Lower lobe of right lung (tissue), 2 donors: ENCODE data around the gene ZDHHC11B. TPM values are rescaled to one million over a fixed set of nuclear protein-coding genes. Genes with fewer than 3 reads are reported as not detected.

Source experiments
- ATAC-seq, 2 donors: fragments of 200-7000 bp; cut with Tn5 transposase; one replicate each; pipeline ENCODE4 v1.9.1; 2020 to 2022; ENCODE audit warnings: mild to moderate bottlenecking in 2 of 2, moderate library complexity in 2 of 2
- DNase-seq: peaks from one replicate; pipeline ENCODE4 v3.0.0-alpha.2; 2020
- H3K27ac ChIP-seq: fragments of 200-600 bp; one replicate; pipeline ENCODE4 v1.8.0; 2022
- H3K27me3 ChIP-seq: fragments of 200-600 bp; one replicate; pipeline ENCODE4 v1.8.0; 2022; ENCODE audit warnings: low read depth
- H3K36me3 ChIP-seq: fragments of 200-600 bp; one replicate; pipeline ENCODE4 v1.8.0; 2022; ENCODE audit warnings: mild to moderate bottlenecking
- H3K4me1 ChIP-seq: fragments of 200-600 bp; one replicate; pipeline ENCODE4 v1.8.0; 2022
- H3K4me3 ChIP-seq: fragments of 200-600 bp; one replicate; pipeline ENCODE4 v1.8.0; 2022; ENCODE audit warnings: mild to moderate bottlenecking
- H3K9me3 ChIP-seq: fragments of 200-600 bp; one replicate; pipeline ENCODE4 v1.8.0; 2022
- intact Hi-C: fragments of 100-400 bp; cut with DNase I; formaldehyde crosslinking; loops from one replicate; pipeline ENCODE4 v1.11.0; 2022
- total RNA-seq: library from RNA; stranded (reverse); fragmentation: NEBNext Ultra II Directional; extraction: Animal tissue kit (Norgen Biotek cat#: 25700); gene quantifications from one replicate; pipeline ENCODE4 v1.2.1, GENCODE V29; 2021
- TF ChIP-seq, protein P1 (sequence below): fragments of 200-600 bp; IDR thresholded peaks from one replicate; pipeline ENCODE4 v1.8.0; 2022; ENCODE audit warnings: antibody characterized with exemption, mild to moderate bottlenecking
- donor health status: DM: no; HTN: yes; CAD: no; lungs with severe emphysema.

Gene ZDHHC11B
- total RNA-seq, 1 donor from 2014 or later, result 14.9 TPM

DNA sequence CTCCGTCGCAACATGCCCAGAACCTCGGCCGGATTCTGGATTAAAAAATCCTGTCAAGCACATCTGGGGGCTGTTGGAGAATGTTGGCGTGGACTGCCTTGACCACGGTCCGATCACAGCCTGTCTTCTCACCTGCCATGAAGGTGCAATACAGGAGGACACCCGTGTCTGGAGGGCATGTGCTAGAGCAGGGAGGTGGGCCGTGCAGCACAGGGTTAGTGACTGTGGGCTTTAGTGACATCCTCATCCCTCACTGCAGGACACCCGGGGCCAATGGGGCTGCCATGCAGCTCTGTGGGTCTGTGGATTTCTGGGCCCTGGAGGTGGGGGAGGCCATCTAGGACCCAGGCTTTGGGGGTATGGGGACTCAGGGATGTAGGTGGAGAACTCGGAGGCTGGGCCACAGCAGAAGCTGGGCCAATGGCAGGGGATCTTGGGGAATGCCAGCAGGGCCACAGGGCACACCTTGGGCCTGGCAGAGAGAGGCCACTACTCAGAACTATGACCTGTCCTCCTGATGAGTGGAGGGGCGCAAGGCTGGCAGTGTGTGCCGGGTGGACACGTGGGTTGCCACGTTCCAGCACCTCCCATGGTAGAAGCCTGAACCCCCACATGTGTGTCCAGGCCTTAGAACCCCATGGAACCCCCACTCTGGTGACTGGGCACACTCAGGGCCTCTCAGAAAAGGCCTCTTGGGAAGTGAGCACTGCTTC lies 23.3 kb downstream of the ZDHHC11B start:
- TF ChIP-seq, protein P1, sequence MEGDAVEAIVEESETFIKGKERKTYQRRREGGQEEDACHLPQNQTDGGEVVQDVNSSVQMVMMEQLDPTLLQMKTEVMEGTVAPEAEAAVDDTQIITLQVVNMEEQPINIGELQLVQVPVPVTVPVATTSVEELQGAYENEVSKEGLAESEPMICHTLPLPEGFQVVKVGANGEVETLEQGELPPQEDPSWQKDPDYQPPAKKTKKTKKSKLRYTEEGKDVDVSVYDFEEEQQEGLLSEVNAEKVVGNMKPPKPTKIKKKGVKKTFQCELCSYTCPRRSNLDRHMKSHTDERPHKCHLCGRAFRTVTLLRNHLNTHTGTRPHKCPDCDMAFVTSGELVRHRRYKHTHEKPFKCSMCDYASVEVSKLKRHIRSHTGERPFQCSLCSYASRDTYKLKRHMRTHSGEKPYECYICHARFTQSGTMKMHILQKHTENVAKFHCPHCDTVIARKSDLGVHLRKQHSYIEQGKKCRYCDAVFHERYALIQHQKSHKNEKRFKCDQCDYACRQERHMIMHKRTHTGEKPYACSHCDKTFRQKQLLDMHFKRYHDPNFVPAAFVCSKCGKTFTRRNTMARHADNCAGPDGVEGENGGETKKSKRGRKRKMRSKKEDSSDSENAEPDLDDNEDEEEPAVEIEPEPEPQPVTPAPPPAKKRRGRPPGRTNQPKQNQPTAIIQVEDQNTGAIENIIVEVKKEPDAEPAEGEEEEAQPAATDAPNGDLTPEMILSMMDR, result no peak
- H3K27me3 ChIP-seq, result no peaks in the 10 kb centered on the region
- no peaks in the 10 kb centered on the region for H3K9me3 ChIP-seq
- intact Hi-C loops, result no loop called here
- peaks cover 36% of the 10 kb centered on the region for H3K4me1 ChIP-seq
- DNase-seq (no peak), ATAC-seq (no peak)
- no peak overlapping the region for H3K4me3 ChIP-seq
- peak overlapping the region; percentile 58 for H3K27ac ChIP-seq
- H3K36me3 ChIP-seq, result peaks cover 3% of the 10 kb centered on the region

DNA sequence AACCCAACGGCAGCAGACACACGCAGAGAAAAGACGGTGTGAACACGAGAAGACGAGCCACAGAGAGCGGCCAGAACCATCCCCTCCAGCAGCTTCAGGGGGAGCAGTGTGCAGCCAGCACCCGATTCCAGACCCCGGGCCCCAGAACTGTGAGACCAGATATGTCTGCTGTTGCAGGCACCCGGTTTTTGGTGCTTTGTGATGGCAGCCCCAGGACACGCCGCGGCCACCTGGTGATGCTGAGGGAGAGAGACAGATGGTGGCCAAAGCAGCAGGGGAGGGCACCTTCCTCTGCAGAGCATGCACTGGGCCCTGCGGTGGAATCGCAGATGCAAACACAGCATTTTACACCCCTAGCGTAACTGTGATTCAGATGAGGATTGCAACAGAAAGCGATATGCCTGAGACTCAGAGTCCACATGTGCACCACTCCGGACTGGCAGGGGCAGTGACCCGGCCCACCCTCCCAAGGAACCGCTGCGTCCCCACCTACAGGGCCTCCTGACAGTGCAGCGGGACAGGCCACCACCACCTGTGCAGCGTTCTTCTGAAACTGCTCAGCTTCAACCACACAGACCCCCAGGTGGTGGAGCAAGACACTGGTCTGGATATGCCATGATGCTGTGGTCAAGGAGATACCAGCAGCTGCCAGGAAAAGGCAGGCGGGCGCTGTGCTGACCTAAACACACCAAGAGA lies 24.0 kb downstream of the ZDHHC11B start:
- Histone ChIP-seq H3K27ac (peak overlapping the region; percentile 58), H3K27me3 (no peaks in the 10 kb centered on the region), H3K4me3 (no peak overlapping the region), H3K4me1 (peaks cover 36% of the 10 kb centered on the region), H3K36me3 (no peaks in the 10 kb centered on the region), H3K9me3 (no peaks in the 10 kb centered on the region)
- DNase-seq (no peak), ATAC-seq (no peak)
- intact Hi-C loops, result no loop called here
- TF ChIP-seq, protein P1, result no peak

DNA sequence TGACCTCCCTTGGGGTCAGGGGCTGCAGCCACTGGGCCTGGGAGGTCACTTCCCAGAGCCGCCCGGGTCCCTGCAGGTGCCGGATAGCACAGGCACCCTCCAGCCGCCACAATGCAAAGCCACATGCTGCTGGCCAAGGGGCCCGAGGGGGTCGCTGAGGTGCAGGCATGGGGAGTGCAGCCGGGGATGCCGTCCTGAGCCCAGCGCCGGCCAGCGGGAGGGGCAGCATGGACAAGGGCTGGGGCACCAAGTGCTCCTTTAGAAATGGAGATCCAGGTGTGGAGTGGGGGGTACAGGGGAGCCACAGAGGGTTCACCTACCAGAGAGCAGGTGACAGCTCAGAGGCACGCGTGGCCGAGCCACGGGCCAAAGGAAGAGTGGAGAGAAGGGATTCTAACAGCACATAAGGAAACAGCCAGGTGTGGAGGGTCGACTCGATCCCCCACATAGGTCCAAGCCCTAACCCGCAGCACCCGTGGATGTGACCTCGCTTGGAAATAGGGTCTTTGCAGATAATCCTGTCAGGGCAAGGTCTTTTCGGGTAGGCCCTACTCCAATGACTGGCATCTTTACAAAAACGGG lies 24.7 kb downstream of the ZDHHC11B start:
- Histone ChIP-seq H3K9me3 (no peaks in the 10 kb centered on the region), H3K4me1 (peaks cover 36% of the 10 kb centered on the region), H3K27me3 (no peaks in the 10 kb centered on the region), H3K27ac (peak overlapping the region; percentile 78), H3K36me3 (no peaks in the 10 kb centered on the region), H3K4me3 (no peak overlapping the region)
- DNase-seq (no peak), ATAC-seq (no peak)
- TF ChIP-seq, protein P1, result no peak
- intact Hi-C loops, result no loop called here

DNA sequence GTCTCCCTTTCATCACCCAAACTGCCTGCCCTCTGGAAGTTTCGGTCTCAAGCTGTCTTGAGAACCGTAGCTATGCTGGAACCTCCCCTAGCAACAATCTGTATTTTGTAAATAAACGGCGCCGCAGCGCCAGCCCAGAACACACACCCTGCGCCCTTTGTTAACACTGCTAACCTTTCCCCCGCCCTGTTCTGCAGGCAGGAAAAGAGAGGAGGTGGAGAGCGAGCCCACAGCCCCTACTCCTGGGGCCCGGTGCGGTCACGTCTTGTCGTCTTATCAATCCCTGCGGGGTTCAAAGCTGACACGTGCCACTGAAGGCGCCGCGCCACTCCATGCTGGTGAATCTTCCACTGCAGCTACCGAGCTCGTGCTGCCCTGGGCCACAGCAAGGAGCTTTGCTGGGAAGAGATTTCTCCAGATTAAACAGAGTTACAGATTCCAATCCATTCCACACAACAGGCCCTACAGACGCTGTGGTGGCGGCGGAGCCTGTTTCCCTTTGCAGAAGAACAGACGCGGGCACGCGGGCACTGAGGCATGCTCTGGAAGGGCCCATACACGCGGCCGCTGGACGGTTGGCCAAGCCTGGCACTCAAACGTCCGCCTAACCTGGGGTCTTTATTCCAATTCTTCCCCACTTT lies 25.3 kb downstream of the ZDHHC11B start:
- H3K36me3 ChIP-seq, result no peaks in the 10 kb centered on the region
- H3K27ac ChIP-seq, result peak overlapping the region; percentile 78
- peak overlapping the region; percentile 27 for H3K4me3 ChIP-seq
- H3K4me1 ChIP-seq, result peaks cover 36% of the 10 kb centered on the region
- no peaks in the 10 kb centered on the region for H3K9me3 ChIP-seq
- intact Hi-C loops, result no loop called here
- TF ChIP-seq, protein P1, result no peak
- ATAC-seq (peak; percentile 74 to 75), DNase-seq (peak; percentile 86)
- no peaks in the 10 kb centered on the region for H3K27me3 ChIP-seq

DNA sequence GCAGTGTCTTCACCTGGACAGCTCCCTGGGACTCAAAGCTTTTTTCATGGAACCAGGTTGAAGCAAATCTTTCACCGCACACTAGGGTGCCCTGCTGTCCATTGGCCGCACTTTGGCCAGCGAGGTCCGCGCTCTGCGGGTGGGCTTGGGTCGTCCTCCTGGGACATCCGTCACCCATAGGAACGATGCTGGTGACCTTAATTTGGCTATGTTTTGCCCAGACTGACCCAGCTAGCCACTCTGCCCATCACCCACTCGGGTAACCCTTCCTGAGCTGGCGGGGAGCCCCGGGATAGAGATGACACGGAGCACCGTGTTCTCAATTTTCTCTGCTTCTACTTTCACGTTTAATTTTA lies 25.9 kb downstream of the ZDHHC11B start:
- intact Hi-C loops, result no loop called here
- DNase-seq (no peak), ATAC-seq (peak in 1 of 2 donors; percentile 0)
- peaks cover 36% of the 10 kb centered on the region for H3K4me1 ChIP-seq
- peak overlapping the region; percentile 78 for H3K27ac ChIP-seq
- no peaks in the 10 kb centered on the region for H3K9me3 ChIP-seq
- H3K4me3 ChIP-seq, result peak overlapping the region; percentile 27
- TF ChIP-seq, protein P1, result no peak
- no peaks in the 10 kb centered on the region for H3K36me3 ChIP-seq
- no peaks in the 10 kb centered on the region for H3K27me3 ChIP-seq
